GM18861 (cell line): ENCODE results near the gene MTARC2.

ENCODE experiments used
- ATAC-seq: cut with Tn5 transposase; IDR thresholded peaks from one replicate; pipeline ENCODE4 v1.9.1; 2021; ENCODE audit not compliant: unreplicated experiment

MTARC2 gene

GRCh38 chr1:220824031-220824989, 76.2 kb downstream of the MTARC2 start:
- no peak for ATAC-seq

GRCh38 chr1:220825819-220826551, 77.9 kb downstream of the MTARC2 start:
- no peak for ATAC-seq

GRCh38 chr1:220826729-220827128, 78.6 kb downstream of the MTARC2 start:
- ATAC-seq, result no peak

- no peak for ATAC-seq
Measured at GRCh38 chr1:220827445-220828178, 79.5 kb downstream of the MTARC2 start.

- ATAC-seq, result no peak
Measured at GRCh38 chr1:220828179-220828490, 80.0 kb downstream of the MTARC2 start.

GRCh38 chr1:220828950-220829586, 80.9 kb downstream of the MTARC2 start:
- no peak for ATAC-seq

- ATAC-seq, result no peak
Measured at GRCh38 chr1:220833436-220833835, 85.3 kb downstream of the MTARC2 start.
